ENCODE data around the gene RNF31. TPM values are rescaled to one million over a fixed set of nuclear protein-coding genes. Genes with fewer than 3 reads are reported as not detected.

The RNF31 gene
- total and polyA plus RNA-seq, 8 donors = 53.2 to 523 (median 78.7) TPM

- no peak for DNase-seq
- no peaks in the 10 kb centered on the region for H3K9me3 ChIP-seq
- H3K4me1 ChIP-seq = peaks cover 29 to 73% (median 59%) of the 10 kb centered on the region in 4 donors
- TF ChIP-seq, protein P1, sequence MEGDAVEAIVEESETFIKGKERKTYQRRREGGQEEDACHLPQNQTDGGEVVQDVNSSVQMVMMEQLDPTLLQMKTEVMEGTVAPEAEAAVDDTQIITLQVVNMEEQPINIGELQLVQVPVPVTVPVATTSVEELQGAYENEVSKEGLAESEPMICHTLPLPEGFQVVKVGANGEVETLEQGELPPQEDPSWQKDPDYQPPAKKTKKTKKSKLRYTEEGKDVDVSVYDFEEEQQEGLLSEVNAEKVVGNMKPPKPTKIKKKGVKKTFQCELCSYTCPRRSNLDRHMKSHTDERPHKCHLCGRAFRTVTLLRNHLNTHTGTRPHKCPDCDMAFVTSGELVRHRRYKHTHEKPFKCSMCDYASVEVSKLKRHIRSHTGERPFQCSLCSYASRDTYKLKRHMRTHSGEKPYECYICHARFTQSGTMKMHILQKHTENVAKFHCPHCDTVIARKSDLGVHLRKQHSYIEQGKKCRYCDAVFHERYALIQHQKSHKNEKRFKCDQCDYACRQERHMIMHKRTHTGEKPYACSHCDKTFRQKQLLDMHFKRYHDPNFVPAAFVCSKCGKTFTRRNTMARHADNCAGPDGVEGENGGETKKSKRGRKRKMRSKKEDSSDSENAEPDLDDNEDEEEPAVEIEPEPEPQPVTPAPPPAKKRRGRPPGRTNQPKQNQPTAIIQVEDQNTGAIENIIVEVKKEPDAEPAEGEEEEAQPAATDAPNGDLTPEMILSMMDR (IDR thresholded peaks at IDR 0.05) = no peak
- no peak for TF ChIP-seq POLR2A (IDR thresholded peaks at IDR 0.05)
- no peak for TF ChIP-seq EP300 (IDR thresholded peaks at IDR 0.05)
- TF ChIP-seq POLR2AphosphoS5 (IDR thresholded peaks at IDR 0.05) = no peak
- no peaks in the 10 kb centered on the region for H3K27me3 ChIP-seq
- H3K27ac ChIP-seq = no peak overlapping the region
- WGBS, 5 donors = 89 to 97% (median 97%) methylated on average over 15 of the region's 15 CpGs
- peaks cover 0 to 38% (median 33%) of the 10 kb centered on the region in 4 donors for H3K36me3 ChIP-seq
- intact Hi-C loops (cut with DNase I; ENCODE audit: low total_unique reads) = no loop called here
- no peak overlapping the region for H3K4me3 ChIP-seq
Measured at GRCh38 chr14:24192933-24193332, 45.6 kb downstream of the RNF31 start.

DNA sequence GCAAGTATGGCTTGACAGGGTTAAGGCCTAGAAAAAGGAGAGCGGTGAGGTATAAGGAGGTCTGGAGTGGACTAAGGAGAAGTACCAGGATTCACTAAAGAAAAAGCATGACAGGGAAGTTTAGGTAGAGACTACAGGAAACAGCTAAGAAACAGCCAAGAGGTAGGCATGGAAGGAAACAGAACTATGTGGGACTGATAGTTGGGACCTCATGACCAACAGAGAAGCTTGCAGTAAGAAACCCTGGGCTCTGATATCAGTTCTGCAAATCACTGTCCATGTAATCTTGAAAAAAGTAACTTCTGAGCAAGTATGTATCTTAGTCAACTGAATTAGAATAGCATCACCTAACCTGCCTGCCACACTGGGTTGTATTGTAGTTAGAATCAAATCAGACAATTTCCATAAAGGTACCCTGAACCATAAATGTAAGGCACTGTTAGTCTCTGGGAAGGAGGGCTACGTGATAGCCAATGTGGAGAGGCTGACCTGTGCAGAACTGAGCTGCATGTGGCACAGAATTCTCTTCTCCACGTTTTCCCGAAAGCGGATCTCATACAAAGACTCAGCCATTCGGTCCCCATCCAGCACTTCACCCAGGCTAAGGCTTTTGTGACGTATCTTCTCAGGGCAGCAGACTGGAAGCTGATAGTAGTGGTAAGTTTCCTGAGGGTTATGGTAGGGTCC lies 47.0 kb downstream of the RNF31 start:
- Histone ChIP-seq H3K27ac (peak overlapping the region in 4 of 5 donors; percentile 96 to 99 (median 98)), H3K4me3 (peak overlapping the region; percentile 84 to 99 (median 88)), H3K9me3 (no peaks in the 10 kb centered on the region), H3K36me3 (peaks cover 0 to 43% (median 36%) of the 10 kb centered on the region in 4 donors), H3K27me3 (no peaks in the 10 kb centered on the region), H3K4me1 (peaks cover 24 to 74% (median 53%) of the 10 kb centered on the region in 4 donors)
- no peak for DNase-seq
- TF ChIP-seq EP300 (IDR thresholded peaks at IDR 0.05) = no peak
- no peak for TF ChIP-seq POLR2AphosphoS5 (IDR thresholded peaks at IDR 0.05)
- TF ChIP-seq, protein P1 (IDR thresholded peaks at IDR 0.05) = no peak
- TF ChIP-seq POLR2A (IDR thresholded peaks at IDR 0.05) = no peak
- intact Hi-C loops (cut with DNase I; ENCODE audit: low total_unique reads) = no loop called here
- 62 to 83% (median 67%) methylated on average over 7 of the region's 7 CpGs for WGBS, 5 donors

DNA sequence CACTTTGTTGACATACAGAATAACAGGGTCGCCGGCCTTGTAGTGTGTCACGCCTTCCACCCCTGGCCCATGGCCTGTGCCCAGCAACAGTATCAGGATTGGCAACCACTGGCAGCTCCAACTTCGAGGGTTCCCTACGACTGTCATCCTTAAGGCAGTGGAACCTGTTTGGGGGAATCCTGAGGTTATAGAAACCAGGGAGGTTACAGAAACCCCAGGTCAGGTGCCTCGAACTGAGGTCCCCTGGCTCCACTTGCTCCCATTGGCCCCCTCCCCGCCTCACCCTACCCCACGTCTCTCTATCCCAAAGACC lies 47.5 kb downstream of the RNF31 start:
- H3K4me1 ChIP-seq = peaks cover 24 to 69% (median 49%) of the 10 kb centered on the region in 4 donors
- H3K27ac ChIP-seq = peak overlapping the region; percentile 93 to 99 (median 98)
- WGBS, 5 donors = 15 to 46% (median 32%) methylated on average over 8 of the region's 8 CpGs
- TF ChIP-seq EP300 (IDR thresholded peaks at IDR 0.05) = no peak
- no peak for TF ChIP-seq POLR2AphosphoS5 (IDR thresholded peaks at IDR 0.05)
- TF ChIP-seq, protein P1 (IDR thresholded peaks at IDR 0.05) = no peak
- TF ChIP-seq POLR2A (IDR thresholded peaks at IDR 0.05) = no peak
- peaks cover 0 to 42% (median 37%) of the 10 kb centered on the region in 4 donors for H3K36me3 ChIP-seq
- H3K4me3 ChIP-seq = peak overlapping the region; percentile 84 to 99 (median 88)
- DNase-seq = no peak
- intact Hi-C loops (cut with DNase I; ENCODE audit: low total_unique reads) = no loop called here
- H3K27me3 ChIP-seq = no peaks in the 10 kb centered on the region
- H3K9me3 ChIP-seq = no peaks in the 10 kb centered on the region

GRCh38 chr14:24195186-24196070 lies 48.1 kb downstream of the RNF31 start, which contains the start of gene TM9SF1:
TM9SF1 (minus strand) TSS chr14:24195441; CDS start chr14:24195019, 422 bp downstream.
- Histone ChIP-seq H3K27me3 (no peaks in the 10 kb centered on the region), H3K9me3 (no peaks in the 10 kb centered on the region), H3K4me1 (peaks cover 24 to 68% (median 49%) of the 10 kb centered on the region in 4 donors), H3K4me3 (peak within 1 kb of the TSS; percentile 84 to 99 (median 88)), H3K36me3 (peaks cover 0 to 41% (median 36%) of the 10 kb centered on the region in 4 donors), H3K27ac (peak within 1 kb of the TSS; percentile 93 to 99 (median 98))
- 0 to 1% (median 1%) methylated on average over 43 to 89 of the region's 89 CpGs for WGBS, 5 donors
- TF ChIP-seq POLR2AphosphoS5 (IDR thresholded peaks at IDR 0.05) (peak; percentile 82 to 96 (median 95)), POLR2A (IDR thresholded peaks at IDR 0.05) (peak in 2 of 4 donors; percentile 25 to 66), EP300 (IDR thresholded peaks at IDR 0.05) (no peak)
- TF ChIP-seq, protein P1 (IDR thresholded peaks at IDR 0.05) = no peak
- intact Hi-C loops (cut with DNase I; ENCODE audit: low total_unique reads) = no loop called here
- DNase-seq = peak; percentile 89 to 97
